ENCODE measurements around the gene HLTF.

DNA sequence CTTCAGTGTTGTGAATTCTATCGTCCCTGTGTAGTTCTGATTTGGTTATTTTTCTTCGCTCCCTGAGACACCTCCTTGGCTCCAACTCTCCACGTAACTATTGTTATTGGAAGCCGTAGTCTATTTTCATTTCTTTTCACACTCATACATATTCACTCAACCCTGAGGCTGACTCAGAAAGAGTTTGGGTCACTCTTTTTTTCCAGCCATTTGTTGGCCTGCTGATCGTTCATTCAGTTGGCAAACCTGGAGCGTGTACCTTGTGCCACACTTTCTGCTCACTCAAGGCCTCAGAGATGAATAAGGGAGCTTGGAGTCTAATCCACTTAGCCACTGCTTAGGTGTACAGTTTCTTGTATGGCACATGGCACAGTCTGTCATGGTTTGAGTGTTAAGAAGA, 72.6 kb downstream of the HLTF start:
- TF ChIP-seq, protein P1, sequence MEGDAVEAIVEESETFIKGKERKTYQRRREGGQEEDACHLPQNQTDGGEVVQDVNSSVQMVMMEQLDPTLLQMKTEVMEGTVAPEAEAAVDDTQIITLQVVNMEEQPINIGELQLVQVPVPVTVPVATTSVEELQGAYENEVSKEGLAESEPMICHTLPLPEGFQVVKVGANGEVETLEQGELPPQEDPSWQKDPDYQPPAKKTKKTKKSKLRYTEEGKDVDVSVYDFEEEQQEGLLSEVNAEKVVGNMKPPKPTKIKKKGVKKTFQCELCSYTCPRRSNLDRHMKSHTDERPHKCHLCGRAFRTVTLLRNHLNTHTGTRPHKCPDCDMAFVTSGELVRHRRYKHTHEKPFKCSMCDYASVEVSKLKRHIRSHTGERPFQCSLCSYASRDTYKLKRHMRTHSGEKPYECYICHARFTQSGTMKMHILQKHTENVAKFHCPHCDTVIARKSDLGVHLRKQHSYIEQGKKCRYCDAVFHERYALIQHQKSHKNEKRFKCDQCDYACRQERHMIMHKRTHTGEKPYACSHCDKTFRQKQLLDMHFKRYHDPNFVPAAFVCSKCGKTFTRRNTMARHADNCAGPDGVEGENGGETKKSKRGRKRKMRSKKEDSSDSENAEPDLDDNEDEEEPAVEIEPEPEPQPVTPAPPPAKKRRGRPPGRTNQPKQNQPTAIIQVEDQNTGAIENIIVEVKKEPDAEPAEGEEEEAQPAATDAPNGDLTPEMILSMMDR (conservative IDR thresholded peaks at IDR 0.05 in 1 of 2, IDR thresholded peaks at IDR 0.05 in 1 of 2; ENCODE audit: low read depth in 1 of 2, low read length in 2 of 2): no peak
- no peak for TF ChIP-seq EZH2 (IDR thresholded peaks at IDR 0.05; ENCODE audit: low read length, missing control alignments)
